Measurements from ENCODE around the gene NCAPG2.

NCAPG2 gene

GRCh38 chr7:158620418-158620817, 84.2 kb downstream of the NCAPG2 start:
- DNase-seq = no peak

GRCh38 chr7:158618745-158619140, 85.9 kb downstream of the NCAPG2 start:
- no peak for DNase-seq

- peak; percentile 34 for DNase-seq
Observed at GRCh38 chr7:158617737-158618128, 86.9 kb downstream of the NCAPG2 start.

DNA sequence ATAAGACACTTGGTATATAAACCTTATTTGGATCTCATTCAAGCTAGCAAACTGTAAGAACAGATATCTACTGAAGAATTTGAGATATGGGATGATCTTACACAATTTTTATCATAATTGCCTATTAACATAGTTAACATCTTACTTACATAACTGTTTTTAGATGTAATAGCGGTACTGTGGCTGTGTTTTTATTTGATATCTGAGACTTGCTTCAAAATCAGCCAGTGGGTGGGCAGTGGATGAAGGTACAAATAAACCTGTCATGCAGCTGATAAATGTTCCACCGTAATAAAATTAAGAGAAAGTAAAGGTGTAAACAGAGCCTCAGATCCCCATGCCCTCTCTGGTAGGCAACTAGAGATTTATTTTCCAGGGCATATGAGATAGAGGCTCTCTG, 88.6 kb downstream of the NCAPG2 start:
- DNase-seq = no peak

DNA sequence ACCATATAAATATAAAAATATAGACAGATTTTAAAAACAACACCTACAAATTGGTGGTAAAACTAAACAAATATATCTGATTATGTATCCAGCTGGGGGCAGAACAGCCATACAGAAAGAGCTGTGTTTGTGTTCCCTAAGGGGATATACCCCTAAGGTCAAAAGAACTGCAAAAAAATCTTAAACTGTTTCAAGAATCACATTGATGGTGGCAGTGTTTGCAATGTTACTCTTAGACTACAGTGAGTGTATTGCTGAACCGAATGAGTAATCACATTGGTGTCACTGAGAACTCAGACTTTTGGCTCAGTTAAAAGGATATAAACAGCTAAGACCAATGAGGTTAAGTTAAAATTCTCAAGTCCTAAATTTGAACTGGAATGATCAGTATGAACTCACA, 89.9 kb downstream of the NCAPG2 start:
- peak; percentile 48 for DNase-seq

- DNase-seq = no peak
Observed at GRCh38 chr7:158613481-158613880, 91.1 kb downstream of the NCAPG2 start.

GRCh38 chr7:158612546-158612945, 92.1 kb downstream of the NCAPG2 start:
- DNase-seq = no peak

DNA sequence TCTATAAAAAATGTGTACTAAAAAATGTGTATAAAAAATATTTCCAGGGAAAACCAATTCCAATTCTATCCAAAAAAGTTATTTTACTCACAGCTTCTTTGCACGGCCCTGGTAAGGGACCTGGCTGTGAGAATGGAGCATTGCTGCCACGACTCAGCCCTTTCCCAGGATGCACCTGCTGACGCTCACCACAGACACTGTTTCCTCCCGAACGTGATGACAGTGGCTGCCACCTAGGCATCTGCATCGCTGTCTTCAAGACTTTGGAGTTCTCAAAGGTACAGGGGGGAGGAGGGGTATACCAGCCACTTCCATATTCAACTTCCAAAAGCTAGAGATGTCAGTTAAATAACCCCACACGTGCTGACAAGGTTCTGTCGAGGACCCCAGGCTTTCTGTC, 93.1 kb downstream of the NCAPG2 start:
- no peak for DNase-seq

DNA sequence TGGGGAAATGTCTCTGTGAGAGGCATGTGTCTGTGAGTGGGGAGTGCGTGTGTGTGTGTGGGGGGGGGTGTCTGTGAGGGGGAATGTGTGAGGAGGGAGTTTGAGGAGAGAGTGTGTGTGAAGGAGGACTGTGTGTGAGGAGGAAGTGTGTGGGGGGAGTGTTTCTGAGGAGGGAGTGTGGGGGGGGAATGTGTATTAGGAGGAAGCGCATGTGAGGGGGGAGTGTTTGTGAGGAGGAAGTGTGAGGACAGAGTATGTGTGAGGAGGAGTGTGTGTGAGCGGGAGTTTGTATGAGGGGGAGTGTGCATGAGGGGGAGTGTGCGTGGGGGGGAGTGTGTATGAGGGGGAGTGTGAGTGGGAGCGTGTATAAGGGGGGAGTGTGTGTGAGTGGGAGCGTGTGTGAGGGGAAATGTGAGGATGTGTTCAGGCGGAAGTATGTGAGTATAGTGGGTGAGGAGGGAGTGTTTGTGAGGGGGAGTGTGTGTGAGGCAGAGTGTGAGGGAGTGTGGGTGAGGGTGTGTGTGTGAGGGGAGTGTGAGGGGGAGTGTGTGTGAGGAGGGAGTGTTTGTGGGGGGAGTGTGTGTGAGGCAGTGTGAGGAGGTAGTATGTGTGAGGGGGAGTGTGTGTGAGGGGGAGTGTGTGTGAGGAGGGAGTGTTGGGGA, 95.2 kb downstream of the NCAPG2 start:
- no peak for DNase-seq

DNA sequence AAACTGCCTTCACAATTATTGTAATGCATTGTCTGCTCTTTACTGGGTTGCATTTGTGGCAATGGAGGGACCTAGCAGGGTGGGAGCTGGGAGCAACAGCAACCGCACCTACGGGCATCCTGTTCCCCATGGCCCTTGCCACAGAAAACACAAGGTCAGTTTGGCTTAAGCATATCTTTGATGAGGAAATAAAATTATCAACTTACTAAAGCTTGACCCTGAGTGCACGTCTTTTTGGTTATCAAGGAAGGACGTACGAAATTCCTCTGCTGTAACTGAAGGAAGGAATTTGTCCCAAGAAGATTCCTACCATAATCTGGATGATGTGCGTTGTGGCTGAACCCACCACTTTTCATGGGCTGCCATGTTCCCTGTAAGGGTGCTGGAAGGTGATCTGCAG, 97.0 kb downstream of the NCAPG2 start:
- no peak for DNase-seq

GRCh38 chr7:158606671-158607424, 97.8 kb downstream of the NCAPG2 start:
- no peak for DNase-seq

GRCh38 chr7:158606129-158606528, 98.5 kb downstream of the NCAPG2 start:
- no peak for DNase-seq

GRCh38 chr7:158603773-158604755, 100.5 kb downstream of the NCAPG2 start:
- DNase-seq = no peak

- DNase-seq = no peak
Observed at GRCh38 chr7:158602905-158603772, 101.5 kb downstream of the NCAPG2 start.

- no peak for DNase-seq
Observed at GRCh38 chr7:158602041-158602440, 102.6 kb downstream of the NCAPG2 start.

- DNase-seq = no peak
Observed at GRCh38 chr7:158601090-158601489, 103.5 kb downstream of the NCAPG2 start.

DNA sequence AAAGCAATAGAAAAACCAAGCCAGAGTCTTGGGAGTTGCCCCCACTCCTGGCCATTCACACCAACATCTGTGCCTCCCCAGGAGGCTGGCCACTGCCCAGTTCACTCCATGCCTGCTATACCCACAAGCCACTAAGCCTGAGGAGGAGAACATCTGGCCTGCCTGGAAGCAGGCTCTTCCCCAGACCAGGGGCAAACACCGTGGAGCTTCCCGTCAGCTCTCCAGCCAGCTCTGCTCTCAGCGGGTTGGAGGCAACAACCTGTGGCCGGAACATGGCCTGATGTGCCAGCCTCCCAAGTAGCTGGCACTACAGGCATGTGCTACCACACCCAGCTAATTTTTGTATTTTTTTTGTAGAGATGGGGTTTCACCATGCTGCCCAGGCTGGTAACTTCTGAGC, 107.9 kb downstream of the NCAPG2 start:
- DNase-seq = no peak

GRCh38 chr7:158596309-158596708, 108.3 kb downstream of the NCAPG2 start:
- no peak for DNase-seq

- peak; percentile 27 for DNase-seq
Observed at GRCh38 chr7:158595068-158595467, 109.5 kb downstream of the NCAPG2 start.

- no peak for DNase-seq
Observed at GRCh38 chr7:158592541-158592940, 112.1 kb downstream of the NCAPG2 start.

DNA sequence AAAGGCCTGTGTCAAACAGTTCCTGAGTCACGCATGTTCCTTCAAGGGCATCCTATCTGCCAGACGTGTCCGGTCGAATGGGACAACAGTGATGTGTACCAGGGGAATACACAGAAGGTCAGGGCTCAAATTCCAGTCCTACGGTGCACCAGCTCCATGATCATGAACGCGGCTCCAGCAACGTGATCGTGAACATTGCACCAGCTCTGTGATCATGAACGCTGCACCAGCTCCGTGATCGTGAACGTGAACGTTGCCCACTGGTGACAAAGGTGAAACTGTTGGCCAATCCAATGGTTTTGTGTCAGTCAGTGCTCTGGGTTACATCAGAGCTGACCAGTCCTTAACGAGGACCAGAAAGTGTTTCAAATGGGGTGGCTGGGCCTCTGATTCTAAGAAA, 112.7 kb downstream of the NCAPG2 start:
- no peak for DNase-seq

DNA sequence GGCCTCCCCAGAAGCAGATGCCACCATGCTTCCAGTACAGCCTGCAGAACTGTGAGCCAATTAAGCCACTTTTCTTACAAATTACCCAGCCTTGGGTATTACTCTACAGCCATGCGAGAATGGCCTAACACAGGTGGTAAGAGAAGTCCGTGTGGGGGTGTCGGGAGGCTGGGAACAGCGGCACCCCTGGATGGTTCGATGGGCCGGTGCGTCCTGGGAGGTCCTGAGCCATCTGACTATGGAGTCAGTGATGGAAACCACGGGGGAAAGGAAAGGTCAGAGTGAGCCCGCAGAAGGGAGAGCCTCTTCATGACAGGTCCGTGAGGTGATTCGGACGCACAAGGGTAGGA, 114.4 kb downstream of the NCAPG2 start:
- DNase-seq = no peak

DNA sequence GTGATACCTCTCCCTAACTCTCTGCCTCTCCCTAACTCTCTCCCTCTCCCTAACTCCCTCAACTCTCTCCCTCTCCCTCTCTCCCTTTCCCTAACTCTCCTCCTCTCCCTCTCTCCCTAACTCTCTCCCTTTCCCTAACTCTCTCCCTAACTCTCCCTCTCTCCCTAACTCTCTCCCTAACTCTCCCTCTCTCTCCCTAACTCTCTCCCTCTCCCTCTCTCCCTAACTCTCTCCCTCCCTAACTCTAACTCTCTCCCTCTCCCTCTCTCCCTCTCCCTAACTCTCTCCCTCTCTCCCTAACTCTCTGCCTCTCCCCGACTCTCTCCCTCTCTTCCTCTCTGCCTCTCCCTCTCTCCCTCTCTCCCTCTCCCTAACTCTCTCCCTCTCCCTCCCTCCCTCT, 115.0 kb downstream of the NCAPG2 start:
- no peak for DNase-seq
